ENCODE measurements around the gene NIFK. TPM values are rescaled to one million over a fixed set of nuclear protein-coding genes. Genes with fewer than 3 reads are reported as not detected.
A peak's percentile ranks its signal among the peaks of the same experiment; 100 is the strongest.
"Not testable (repeated sequence)": the region's sequence is repeated elsewhere in the genome, so short reads cannot be mapped to it uniquely, and the experiment has no call there.

NIFK gene
- total RNA-seq, 3 donors from 2014 or later: 28.5 to 37.4 (median 31.2) TPM

DNA sequence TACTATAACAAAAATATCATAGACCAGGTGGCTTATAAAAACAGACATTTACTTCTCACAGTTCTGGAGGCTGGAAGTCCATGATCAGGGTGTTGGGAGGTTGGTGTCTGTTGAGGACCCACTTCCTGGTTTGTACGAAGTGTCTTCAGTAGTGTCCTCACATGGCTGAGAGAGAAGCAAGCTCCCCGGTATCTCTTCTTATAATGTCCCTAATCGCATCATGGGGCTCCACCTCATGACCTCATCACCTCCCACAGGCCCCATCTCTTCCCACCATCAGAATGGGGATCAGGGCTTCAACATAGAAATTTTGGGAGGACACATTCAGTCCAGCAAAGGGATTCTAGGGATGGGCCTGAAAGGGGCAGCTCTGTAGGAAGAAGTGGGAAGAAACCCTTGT lies 4.8 kb upstream of the NIFK start:
- H3K9me3 ChIP-seq: no peaks in the 10 kb centered on the region
- ATAC-seq (no peak), DNase-seq (no peak)
- no peaks in the 10 kb centered on the region for H3K4me1 ChIP-seq (ENCODE audit: low read depth)
- H3K36me3 ChIP-seq (ENCODE audit: low read depth): no peaks in the 10 kb centered on the region
- H3K4me3 ChIP-seq: no peak overlapping the region
- TF ChIP-seq, protein P1, sequence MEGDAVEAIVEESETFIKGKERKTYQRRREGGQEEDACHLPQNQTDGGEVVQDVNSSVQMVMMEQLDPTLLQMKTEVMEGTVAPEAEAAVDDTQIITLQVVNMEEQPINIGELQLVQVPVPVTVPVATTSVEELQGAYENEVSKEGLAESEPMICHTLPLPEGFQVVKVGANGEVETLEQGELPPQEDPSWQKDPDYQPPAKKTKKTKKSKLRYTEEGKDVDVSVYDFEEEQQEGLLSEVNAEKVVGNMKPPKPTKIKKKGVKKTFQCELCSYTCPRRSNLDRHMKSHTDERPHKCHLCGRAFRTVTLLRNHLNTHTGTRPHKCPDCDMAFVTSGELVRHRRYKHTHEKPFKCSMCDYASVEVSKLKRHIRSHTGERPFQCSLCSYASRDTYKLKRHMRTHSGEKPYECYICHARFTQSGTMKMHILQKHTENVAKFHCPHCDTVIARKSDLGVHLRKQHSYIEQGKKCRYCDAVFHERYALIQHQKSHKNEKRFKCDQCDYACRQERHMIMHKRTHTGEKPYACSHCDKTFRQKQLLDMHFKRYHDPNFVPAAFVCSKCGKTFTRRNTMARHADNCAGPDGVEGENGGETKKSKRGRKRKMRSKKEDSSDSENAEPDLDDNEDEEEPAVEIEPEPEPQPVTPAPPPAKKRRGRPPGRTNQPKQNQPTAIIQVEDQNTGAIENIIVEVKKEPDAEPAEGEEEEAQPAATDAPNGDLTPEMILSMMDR (IDR thresholded peaks at IDR 0.05): no peak
- intact Hi-C loops (cut with DNase I, micrococcal nuclease): no loop called here

DNA sequence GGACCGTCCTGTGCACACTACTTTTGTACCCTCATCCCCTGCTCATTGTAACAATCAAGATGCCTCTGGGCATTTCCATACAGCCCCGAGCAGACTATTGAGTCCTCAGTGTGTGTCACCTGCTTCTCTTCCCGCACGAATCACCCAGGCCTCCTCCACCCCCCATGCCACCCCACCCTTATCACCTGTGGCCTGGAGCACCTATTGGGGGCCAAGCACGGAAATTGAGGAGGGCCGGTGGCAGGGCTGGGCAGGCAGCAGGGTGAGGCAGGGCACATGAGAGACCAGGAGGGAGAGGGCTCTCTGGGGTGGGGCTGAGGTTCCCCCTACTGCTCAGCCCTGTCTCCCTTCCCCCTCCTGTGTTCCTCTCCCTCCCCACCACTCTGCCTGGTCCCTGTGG lies 4.3 kb upstream of the NIFK start:
- intact Hi-C loops (cut with DNase I, micrococcal nuclease): no loop called here
- H3K4me3 ChIP-seq: no peak overlapping the region
- H3K36me3 ChIP-seq (ENCODE audit: low read depth): no peaks in the 10 kb centered on the region
- ATAC-seq (no peak), DNase-seq (no peak)
- TF ChIP-seq, protein P1 (IDR thresholded peaks at IDR 0.05): no peak
- no peaks in the 10 kb centered on the region for H3K9me3 ChIP-seq
- H3K4me1 ChIP-seq (ENCODE audit: low read depth): no peaks in the 10 kb centered on the region

DNA sequence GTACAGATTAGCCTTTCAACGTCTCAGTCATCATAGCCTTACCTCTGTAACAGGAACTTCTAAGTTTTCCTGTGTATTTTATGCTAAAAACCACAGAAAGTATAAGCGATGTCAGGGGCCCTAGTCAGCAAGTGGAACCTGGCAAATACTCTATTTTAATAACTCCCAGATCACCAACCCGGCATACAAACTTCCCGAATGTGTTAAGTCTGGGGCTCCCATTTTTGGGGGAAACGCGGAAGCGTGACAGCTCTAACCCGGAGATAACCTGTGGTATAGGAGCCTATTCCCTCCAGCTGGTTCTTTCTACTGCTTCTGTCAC lies 574 bp downstream of the NIFK start:
- Histone ChIP-seq H3K9me3 (no peaks in the 10 kb centered on the region), H3K4me1 (ENCODE audit: low read depth) (peaks cover 10% of the 10 kb centered on the region), H3K4me3 (peak overlapping the region; percentile 90), H3K36me3 (ENCODE audit: low read depth) (peaks cover 5% of the 10 kb centered on the region)
- DNase-seq: no peak
- intact Hi-C loops (cut with DNase I, micrococcal nuclease): no loop called here
- TF ChIP-seq, protein P1 (IDR thresholded peaks at IDR 0.05): no peak
- no peak for ATAC-seq

DNA sequence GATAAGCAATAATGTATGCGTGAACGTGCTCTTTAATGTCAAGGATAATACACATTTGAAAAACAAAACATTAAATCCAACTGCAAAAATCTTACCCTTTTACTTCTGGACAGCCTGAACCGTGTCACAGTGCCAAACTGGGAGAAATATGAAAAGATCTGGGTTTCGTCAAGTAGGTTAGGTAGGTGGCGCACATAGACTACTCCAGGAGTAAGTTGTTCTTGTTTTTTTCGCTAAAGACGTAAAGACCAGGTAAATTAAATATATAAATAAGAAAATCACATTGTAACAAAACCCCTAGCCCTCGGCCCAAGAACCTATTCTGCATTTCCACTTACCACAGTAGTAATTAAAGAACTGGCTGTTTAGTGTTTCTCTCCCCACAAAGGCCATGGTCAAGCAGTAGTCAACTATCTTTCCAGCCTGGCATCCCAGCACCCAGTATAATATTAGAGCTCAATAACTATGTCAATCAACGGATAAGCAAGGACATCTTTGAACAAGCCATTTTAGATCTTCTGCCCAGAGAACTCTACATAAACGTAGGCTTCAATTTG lies 1.1 kb downstream of the NIFK start:
- ATAC-seq (no peak), DNase-seq (peak in 1 of 3 donors; percentile 12)
- H3K4me3 ChIP-seq: peak overlapping the region; percentile 90
- H3K36me3 ChIP-seq (ENCODE audit: low read depth): peaks cover 5% of the 10 kb centered on the region
- TF ChIP-seq, protein P1 (IDR thresholded peaks at IDR 0.05): no peak
- intact Hi-C loops (cut with DNase I, micrococcal nuclease): no loop called here
- H3K9me3 ChIP-seq: no peaks in the 10 kb centered on the region
- peaks cover 10% of the 10 kb centered on the region for H3K4me1 ChIP-seq (ENCODE audit: low read depth)

DNA sequence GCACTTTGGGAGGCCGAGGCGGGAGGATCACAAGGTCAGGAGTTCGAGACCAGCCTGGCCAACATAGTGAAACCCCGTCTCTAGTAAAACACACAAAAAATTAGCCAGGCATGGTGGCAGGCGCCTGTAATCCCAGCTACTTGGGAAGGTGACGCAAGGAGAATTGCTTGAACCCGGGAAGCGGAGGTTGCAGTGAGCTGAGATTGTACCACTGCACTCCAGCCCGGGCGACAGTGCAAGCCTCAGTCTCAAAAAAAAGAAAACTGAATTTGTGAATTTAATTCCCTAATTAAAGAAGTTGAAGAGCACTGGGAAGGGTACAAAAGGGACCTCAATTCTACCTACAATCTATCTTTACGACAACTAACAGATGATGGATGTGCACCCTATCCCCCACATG lies 2.1 kb downstream of the NIFK start:
- Histone ChIP-seq H3K36me3 (ENCODE audit: low read depth) (peaks cover 11% of the 10 kb centered on the region), H3K4me1 (ENCODE audit: low read depth) (peaks cover 10% of the 10 kb centered on the region)
- H3K4me3 ChIP-seq; DNase-seq; H3K9me3 ChIP-seq; ATAC-seq; intact Hi-C loops (cut with DNase I, micrococcal nuclease): not testable (repeated sequence)

DNA sequence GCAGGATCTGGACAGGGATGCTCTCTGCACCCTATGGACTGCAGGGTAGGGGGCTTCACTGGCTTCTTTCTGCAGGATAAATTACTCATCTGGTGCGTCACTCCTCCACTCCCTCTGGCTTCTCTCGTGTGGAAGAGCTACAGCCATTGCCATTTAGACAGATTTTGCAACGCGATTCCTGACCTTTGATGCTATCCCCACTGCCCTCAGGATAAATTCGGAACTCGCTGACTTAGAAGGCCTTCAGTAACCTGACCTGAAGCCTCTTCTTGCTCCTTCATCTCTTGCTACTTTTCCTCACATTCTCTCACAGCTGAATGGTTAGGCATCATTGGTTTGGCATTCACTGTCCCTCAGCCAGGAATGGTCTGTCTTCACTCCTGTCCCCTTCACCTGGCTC lies 5.3 kb downstream of the NIFK start:
- TF ChIP-seq, protein P1 (IDR thresholded peaks at IDR 0.05): no peak
- H3K9me3 ChIP-seq: no peaks in the 10 kb centered on the region
- peaks cover 18% of the 10 kb centered on the region for H3K36me3 ChIP-seq (ENCODE audit: low read depth)
- H3K4me1 ChIP-seq (ENCODE audit: low read depth): peaks cover 10% of the 10 kb centered on the region
- no peak for ATAC-seq
- H3K4me3 ChIP-seq: no peak overlapping the region
- intact Hi-C loops (cut with DNase I, micrococcal nuclease): no loop called here
- no peak for DNase-seq

Measured in mucosa of descending colon (tissue), 3 donors.